Activated B cell treated with CpG ODN at 0.5 μM for 24 hours (primary cell): ENCODE results near the gene CLIC4. TPM values are rescaled to one million over a fixed set of nuclear protein-coding genes. Genes with fewer than 3 reads are reported as not detected.

Experiments
- ATAC-seq: fragments of 200-7000 bp; cut with Tn5 transposase; one replicate; pipeline ENCODE4 v1.10.0; 2021; ENCODE audit warnings: low read depth, mild to moderate bottlenecking, moderate library complexity
- CTCF ChIA-PET: fragments of 350-600 bp; sonication (Branson Sonifier 250); formaldehyde crosslinking; loops from one replicate; lab custom pipeline; 2021; ENCODE audit warnings: antibody characterized with exemption; lab: Charles Lee
- POLR2A ChIA-PET: fragments of 350-600 bp; sonication (Branson Sonifier 250); formaldehyde crosslinking; loops from one replicate; lab custom pipeline; 2021; ENCODE audit warnings: antibody characterized with exemption; lab: Charles Lee
- DNase-seq: peaks from one replicate; pipeline ENCODE4 v3.0.0; 2022
- H3K27ac Mint-ChIP-seq: one replicate; pipeline ENCODE4 v1.8.0; 2020; ENCODE audit warnings: mixed read lengths
- H3K27me3 Mint-ChIP-seq: one replicate; pipeline ENCODE4 v1.8.0; 2021; ENCODE audit warnings: mixed read lengths
- H3K36me3 Mint-ChIP-seq: one replicate; pipeline ENCODE4 v1.8.0; 2021; ENCODE audit warnings: low read depth, mixed read lengths
- H3K4me1 Mint-ChIP-seq: one replicate; pipeline ENCODE4 v1.8.0; 2021; ENCODE audit warnings: mixed read lengths
- H3K4me3 Mint-ChIP-seq: one replicate; pipeline ENCODE4 v1.8.0; 2020; ENCODE audit warnings: mild to moderate bottlenecking, mixed read lengths
- H3K9me3 Mint-ChIP-seq: one replicate; pipeline ENCODE4 v1.8.0; 2020; ENCODE audit warnings: mixed read lengths
- intact Hi-C: fragments of 100-400 bp; cut with micrococcal nuclease; formaldehyde crosslinking; loops from one replicate; pipeline ENCODE4 v1.15.1; 2024
- total RNA-seq: library from RNA; stranded (reverse); gene quantifications from 2 replicates; pipeline ENCODE4 v1.2.3, GENCODE V29; 2022
- TF ChIP-seq, protein P1 (sequence below): fragments of 200-600 bp; IDR thresholded peaks from one replicate; pipeline ENCODE4 v1.8.0; 2022; ENCODE audit warnings: antibody characterized with exemption, mild to moderate bottlenecking

Gene CLIC4
- total RNA-seq, 1 donor from 2014 or later, result 99.8 TPM

- intact Hi-C loops, result no loop called here
- POLR2A ChIA-PET, result interaction anchor here (0.7 kb wide), 1 partner anchor 1140 kb away, joined by 3 read pairs; no protein-coding TSS in a partner anchor
- Mint-ChIP-seq H3K27me3 (no peaks in the 10 kb centered on the region), H3K9me3 (no peaks in the 10 kb centered on the region), H3K27ac (no peak overlapping the region), H3K36me3 (no peaks in the 10 kb centered on the region), H3K4me3 (no peak overlapping the region), H3K4me1 (no peaks in the 10 kb centered on the region)
- ATAC-seq (no peak), DNase-seq (no peak)
- CTCF ChIA-PET, result no interaction called here
- TF ChIP-seq, protein P1, sequence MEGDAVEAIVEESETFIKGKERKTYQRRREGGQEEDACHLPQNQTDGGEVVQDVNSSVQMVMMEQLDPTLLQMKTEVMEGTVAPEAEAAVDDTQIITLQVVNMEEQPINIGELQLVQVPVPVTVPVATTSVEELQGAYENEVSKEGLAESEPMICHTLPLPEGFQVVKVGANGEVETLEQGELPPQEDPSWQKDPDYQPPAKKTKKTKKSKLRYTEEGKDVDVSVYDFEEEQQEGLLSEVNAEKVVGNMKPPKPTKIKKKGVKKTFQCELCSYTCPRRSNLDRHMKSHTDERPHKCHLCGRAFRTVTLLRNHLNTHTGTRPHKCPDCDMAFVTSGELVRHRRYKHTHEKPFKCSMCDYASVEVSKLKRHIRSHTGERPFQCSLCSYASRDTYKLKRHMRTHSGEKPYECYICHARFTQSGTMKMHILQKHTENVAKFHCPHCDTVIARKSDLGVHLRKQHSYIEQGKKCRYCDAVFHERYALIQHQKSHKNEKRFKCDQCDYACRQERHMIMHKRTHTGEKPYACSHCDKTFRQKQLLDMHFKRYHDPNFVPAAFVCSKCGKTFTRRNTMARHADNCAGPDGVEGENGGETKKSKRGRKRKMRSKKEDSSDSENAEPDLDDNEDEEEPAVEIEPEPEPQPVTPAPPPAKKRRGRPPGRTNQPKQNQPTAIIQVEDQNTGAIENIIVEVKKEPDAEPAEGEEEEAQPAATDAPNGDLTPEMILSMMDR, result no peak
Observed at GRCh38 chr1:24856787-24857506, 111.7 kb downstream of the CLIC4 start.

GRCh38 chr1:24857507-24858133 lies 112.4 kb downstream of the CLIC4 start:
- Mint-ChIP-seq H3K9me3 (no peaks in the 10 kb centered on the region), H3K36me3 (no peaks in the 10 kb centered on the region), H3K4me3 (no peak overlapping the region), H3K27ac (no peak overlapping the region), H3K27me3 (peaks cover 3% of the 10 kb centered on the region), H3K4me1 (no peaks in the 10 kb centered on the region)
- ChIA-PET POLR2A (interaction anchor here (0.7 kb wide), 1 partner anchor 1140 kb away, joined by 3 read pairs; no protein-coding TSS in a partner anchor), CTCF (no interaction called here)
- ATAC-seq, result no peak
- TF ChIP-seq, protein P1, result no peak
- DNase-seq, result no peak
- intact Hi-C loops, result no loop called here

GRCh38 chr1:24858277-24858676 lies 113.0 kb downstream of the CLIC4 start:
- no peak overlapping the region for H3K4me3 Mint-ChIP-seq

GRCh38 chr1:24859063-24860010 lies 114.1 kb downstream of the CLIC4 start:
- intact Hi-C loops, result no loop called here
- Mint-ChIP-seq H3K9me3 (no peaks in the 10 kb centered on the region), H3K4me1 (peaks cover 2% of the 10 kb centered on the region), H3K4me3 (no peak overlapping the region), H3K27ac (no peak overlapping the region), H3K27me3 (peaks cover 9% of the 10 kb centered on the region), H3K36me3 (no peaks in the 10 kb centered on the region)
- ATAC-seq (no peak), DNase-seq (no peak)
- POLR2A ChIA-PET, result no interaction called here
- TF ChIP-seq, protein P1, result no peak
- CTCF ChIA-PET, result no interaction called here

More at GRCh38 chr1:24858277-24858676, 113.0 kb downstream of the CLIC4 start:
- TF ChIP-seq, protein P1, result no peak
- Mint-ChIP-seq H3K27me3 (peaks cover 8% of the 10 kb centered on the region), H3K27ac (no peak overlapping the region), H3K9me3 (no peaks in the 10 kb centered on the region), H3K4me1 (no peaks in the 10 kb centered on the region), H3K36me3 (no peaks in the 10 kb centered on the region)
- ChIA-PET POLR2A (no interaction called here), CTCF (no interaction called here)
- DNase-seq (no peak), ATAC-seq (no peak)
- intact Hi-C loops, result no loop called here
